ENCODE results near the gene SCAMP2.

Gene SCAMP2

DNA sequence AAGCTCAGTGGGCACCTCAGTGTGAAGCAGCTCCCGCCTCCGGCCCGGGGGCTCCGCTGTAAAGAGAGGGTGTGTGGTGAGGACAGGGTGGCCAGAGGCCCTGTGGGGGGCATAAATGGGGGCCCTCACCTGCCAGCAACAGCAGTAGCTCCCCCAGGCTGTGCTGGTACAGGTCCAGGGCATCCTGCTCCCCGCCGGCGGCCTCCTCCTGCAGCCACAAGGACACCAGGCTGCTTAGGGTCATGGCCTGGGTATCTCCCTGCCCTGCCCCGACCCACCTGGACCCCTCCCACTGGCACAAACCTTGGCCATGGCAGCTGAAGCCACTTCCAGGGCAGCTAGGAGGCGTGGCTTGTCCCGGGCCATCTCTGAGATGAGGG is 35.0 kb downstream of the SCAMP2 start:
- no peak for DNase-seq (ENCODE audit: low spot score)

DNA sequence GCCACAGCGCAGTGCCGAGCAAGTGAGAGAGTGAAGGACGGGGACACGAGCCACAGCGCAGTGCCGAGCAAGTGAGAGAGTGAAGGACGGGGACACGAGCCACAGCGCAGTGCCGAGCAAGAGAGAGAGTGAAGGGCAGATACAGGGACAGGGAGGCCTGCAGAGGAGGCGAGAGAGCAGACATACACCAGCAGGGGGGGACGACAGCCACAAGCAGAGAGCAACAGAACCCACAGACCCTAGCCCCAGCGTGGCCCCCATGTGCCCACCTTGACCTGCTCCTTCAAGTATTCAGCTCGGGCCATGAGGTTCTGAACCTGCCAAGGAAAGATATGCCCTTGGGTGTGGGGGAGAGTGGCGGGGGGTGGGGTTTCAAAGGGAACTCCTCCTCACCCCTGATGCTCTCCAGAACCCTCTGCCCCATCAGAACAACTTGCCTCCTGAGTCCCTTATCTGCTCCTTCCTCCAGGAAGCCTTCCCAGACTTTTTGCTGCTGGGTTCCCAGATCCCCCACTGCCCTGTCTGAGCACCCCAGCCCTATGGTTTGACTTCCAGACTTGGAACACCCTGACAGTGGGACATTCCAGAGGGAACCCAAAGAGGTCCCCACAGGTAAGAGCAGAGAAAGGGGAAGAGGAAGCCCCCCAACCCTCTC is 35.6 kb downstream of the SCAMP2 start:
- no peak for DNase-seq (ENCODE audit: low spot score)

DNA sequence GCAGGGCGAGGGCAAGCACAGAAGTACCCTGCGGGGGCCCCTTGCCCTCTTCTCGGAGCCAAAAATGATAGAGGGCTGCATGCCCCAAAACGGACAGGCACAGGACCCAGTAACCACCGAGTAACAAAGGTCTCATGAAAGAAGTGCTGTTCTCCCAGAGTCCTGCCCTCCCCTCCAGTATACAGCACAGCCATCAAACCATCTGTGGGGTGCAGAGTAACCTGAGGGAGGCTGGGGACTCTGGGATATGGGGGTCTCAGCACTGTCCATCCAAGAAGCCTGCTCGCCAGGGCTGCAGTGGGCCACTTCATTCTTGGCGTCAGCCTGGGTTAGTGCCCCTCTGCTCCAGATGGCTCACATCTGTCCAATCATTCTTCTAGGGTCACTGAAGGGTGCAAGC is 36.3 kb downstream of the SCAMP2 start:
- DNase-seq (ENCODE audit: low spot score) = no peak

- DNase-seq (ENCODE audit: low spot score) = peak; percentile 99
These were observed 37.8 kb downstream of the SCAMP2 start for GRCh38 chr15:74835312-74835823.

DNA sequence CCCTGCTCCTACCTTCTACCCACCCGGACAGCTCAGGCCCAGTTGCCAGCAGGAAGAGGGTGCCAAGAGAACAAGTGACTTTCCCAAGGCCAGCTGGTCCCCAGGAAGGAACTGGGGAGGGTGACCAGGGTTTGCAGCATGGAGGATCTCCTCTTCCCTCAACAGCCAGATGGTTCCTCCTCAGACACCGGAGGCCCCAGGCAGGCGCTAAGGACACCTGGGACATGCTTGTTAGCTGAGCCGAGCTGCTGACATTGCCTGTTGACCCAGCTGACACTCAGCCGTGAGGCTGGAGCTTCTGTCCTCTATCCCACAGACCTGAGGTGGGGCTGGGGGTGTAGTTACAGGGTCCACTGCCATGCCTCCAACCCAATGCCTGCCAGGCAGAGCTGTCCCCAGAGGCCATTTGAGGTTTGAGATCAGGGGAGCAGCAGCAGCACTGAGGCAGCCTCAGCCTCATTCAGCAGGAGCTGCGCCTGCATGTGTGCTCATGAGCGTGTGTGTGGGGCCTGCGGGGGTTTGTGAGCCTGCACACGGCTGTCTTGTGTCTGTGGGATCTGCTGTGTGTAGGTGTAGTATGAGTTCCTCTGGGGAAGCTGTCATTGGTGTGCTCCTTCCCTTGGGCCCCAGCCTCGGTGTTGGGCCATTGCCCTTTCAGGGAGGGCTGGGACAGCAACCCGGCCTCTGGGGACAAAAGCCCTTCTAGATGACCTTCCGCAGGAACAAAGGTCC is 39.6 kb downstream of the SCAMP2 start:
- DNase-seq (ENCODE audit: low spot score) = no peak

GRCh38 chr15:74832826-74833225 is 40.3 kb downstream of the SCAMP2 start:
- no peak for DNase-seq (ENCODE audit: low spot score)

DNA sequence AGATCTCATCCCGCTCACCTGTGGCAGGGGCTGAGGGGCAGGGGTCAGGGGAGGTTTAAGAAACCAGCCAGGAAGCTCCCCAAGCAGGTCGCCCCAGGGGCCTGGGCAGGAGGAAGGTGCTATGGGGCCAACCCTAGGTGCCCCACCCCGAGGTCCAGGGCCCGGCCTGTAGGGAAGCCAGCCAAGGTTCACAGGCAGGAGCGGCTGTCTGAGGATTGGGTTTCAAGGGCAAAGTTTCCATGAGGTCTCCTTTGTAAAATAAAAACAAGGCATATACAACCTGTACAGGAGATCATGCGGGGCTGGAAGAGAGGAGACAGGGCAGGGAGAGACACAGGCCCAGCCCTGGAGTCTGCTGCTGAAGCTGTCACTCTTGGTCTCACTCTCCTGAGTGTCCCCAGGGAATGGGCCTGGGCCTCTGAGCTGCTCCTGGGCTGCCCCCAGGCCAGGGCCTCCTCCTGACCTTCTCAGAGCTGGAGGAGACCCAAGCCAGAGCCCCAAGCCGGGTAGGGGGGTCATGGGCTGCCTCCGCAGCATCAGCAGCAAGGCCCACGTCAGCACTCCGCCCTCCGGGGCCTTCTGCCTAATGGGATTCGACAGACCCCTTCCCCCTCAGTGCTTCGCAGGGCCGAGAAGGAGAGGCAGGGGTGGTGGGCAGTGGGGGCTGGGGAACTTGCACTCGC is 41.2 kb downstream of the SCAMP2 start:
- DNase-seq (ENCODE audit: low spot score) = no peak

DNA sequence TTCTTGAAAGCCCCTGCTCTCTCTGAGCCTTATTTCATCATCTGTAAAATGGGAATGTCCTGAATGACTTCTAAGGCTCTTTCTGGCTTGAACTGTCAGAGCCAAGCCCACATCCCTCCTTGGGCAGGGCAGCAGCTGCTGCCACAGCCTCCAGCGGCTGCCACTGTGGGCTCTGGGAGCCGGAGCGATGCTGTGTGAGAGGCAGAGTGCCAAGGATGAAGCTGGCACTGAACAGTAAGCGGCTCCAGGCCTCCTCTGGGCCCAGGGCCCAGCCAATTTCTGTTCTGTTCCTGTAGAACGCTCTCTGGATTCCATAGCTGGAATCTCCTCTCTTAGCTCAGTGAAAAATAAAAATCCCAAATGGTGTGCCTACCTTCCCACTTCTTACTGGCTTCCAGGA is 42.3 kb downstream of the SCAMP2 start:
- DNase-seq (ENCODE audit: low spot score) = no peak

- DNase-seq (ENCODE audit: low spot score) = no peak
These were observed 43.2 kb downstream of the SCAMP2 start for GRCh38 chr15:74829991-74830390.

DNA sequence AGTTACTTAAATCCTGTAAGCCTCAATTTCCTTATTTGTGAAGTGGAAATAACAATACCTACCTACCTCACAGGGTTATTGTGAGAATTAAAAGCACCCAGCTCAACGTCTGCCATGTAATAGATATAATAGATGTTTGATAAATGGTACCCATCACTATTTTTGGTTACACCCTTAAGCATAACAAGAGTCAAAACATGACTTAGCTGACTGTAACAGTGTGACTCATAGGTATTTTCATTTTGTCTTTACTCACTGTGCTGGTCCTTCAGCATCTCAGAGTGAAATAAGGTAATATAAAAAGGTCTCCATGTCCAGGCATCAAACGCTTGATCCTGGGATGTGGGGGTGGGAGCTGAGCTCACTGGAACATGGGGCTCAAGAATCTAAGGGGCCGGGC is 43.7 kb downstream of the SCAMP2 start:
- DNase-seq (ENCODE audit: low spot score) = no peak

DNA sequence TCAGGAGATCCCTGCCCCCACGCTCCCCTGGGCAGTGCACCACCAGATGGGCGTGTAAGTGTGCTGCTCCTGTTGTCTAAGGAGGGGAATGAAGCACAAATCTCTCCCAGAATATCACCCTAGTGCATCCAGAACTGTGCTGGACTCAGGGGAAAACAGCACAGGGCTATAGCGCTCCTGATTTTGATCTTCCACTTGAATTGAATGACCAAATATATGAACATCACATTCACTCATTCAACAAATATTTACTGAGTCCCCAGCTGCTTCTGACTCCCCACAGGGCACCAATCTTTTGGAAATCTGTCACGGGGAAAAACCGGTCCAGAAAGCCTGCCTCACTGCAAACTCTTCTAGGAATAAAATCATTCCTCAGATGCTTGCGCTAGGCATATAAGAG is 44.3 kb downstream of the SCAMP2 start:
- DNase-seq (ENCODE audit: low spot score) = no peak

DNA sequence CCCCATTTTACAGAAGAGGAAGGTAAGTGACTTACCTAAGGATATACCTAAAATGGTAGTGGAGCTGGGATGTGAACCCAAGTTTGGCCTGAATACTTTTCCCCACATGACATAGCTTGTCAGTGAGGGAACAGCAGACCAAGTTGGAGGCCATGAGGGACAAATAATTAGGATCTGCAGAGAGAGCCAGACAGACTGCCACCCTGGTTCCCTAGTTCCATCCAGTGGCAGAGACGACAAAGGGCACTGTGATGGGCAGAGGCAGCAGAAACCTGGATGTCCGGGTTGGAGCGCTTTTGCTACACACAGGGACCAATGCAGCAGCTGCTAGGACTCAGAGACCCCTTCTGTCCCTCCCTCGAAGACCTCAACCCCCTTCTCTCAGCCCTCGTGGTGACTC is 45.6 kb downstream of the SCAMP2 start:
- no peak for DNase-seq (ENCODE audit: low spot score)

DNA sequence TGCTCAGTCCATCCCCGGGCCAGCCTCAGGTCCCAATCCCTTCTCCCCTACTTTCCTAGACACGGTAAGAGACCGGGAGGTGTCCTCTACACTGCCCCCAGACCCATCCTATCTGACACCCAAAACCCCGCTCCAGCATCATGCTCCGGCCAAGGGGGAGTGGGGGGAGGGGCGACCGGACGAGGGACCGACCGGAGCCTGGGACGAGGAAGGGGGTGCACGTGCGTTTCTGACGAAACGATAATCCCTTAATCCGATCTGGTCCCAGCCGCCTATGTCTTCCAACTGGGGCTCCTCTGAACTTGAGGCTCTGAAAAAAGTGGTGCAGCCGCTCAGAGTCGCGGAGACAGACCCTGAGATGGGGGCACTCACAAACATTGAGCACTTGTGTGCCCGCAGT is 46.2 kb downstream of the SCAMP2 start:
- no peak for DNase-seq (ENCODE audit: low spot score)

DNA sequence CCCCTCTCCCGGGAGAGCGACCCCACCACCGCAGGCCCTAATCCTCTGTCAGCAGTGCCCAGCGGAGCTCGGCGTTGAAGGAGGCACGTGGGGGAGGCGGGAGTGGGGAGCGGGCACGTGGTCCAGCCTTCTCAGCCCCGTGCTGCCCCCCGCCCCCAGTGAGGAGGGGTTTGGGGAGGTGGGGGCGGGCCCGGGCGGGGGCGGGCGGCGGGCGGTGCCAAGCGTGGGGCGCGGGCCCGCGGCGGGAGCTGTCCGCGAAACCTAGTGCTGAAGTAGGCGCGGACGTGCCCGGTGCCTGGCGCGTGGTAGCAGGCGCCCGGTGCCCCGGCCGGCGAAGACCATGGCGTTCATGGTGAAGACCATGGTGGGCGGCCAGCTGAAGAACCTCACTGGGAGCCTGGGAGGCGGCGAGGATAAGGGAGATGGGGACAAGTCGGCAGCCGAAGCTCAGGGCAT is 46.8 kb downstream of the SCAMP2 start, which contains the start of gene CPLX3:
Gene CPLX3 (plus strand): TSS at position 264 of the 456 bp plus-strand sequence. CDS start 77 bp downstream, at position 341.
- peak; percentile 74 for DNase-seq (ENCODE audit: low spot score)

GRCh38 chr15:74825866-74826265 is 47.3 kb downstream of the SCAMP2 start:
- DNase-seq (ENCODE audit: low spot score) = no peak

- no peak for DNase-seq (ENCODE audit: low spot score)
These were observed 48.2 kb downstream of the SCAMP2 start for GRCh38 chr15:74824976-74825375.

- no peak for DNase-seq (ENCODE audit: low spot score)
These were observed 49.8 kb downstream of the SCAMP2 start for GRCh38 chr15:74823324-74823723.

- no peak for DNase-seq (ENCODE audit: low spot score)
These were observed 50.9 kb downstream of the SCAMP2 start for GRCh38 chr15:74822233-74822632.

- no peak for DNase-seq (ENCODE audit: low spot score)
These were observed 51.4 kb downstream of the SCAMP2 start for GRCh38 chr15:74821790-74822158.

DNA sequence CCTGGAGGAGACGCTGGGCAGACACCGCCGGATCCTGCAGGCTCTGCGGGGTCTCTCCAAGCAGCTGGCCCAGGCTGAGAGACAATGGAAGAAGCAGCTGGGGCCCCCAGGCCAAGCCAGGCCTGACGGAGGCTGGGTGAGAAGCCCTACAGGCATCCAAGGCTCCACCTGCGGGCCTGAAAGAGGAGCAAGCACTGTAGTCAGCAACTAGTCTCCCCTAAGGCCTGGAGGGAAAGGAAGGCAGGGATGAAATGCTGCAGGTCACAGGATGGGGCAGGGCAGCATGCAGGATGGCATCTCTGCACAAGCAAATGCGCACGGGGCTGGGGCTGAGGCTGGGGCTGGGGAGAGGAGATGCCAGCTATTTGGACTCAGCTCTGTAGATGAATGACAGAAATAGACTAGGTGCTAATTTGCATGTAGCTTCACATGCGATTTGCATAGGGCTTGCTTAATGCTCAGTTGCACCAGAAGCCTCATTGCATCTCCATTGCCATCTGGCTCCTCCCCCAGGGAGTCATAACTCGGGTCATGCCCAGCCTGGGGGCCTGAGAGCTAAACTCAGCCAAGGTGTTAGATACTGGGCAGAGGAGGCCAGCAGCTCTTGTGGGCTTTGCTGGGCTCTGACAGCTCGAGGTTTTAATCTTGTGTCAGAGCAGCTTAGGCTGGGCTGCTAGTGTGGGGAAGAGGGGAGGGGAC is 51.9 kb downstream of the SCAMP2 start:
- DNase-seq (ENCODE audit: low spot score) = no peak

DNA sequence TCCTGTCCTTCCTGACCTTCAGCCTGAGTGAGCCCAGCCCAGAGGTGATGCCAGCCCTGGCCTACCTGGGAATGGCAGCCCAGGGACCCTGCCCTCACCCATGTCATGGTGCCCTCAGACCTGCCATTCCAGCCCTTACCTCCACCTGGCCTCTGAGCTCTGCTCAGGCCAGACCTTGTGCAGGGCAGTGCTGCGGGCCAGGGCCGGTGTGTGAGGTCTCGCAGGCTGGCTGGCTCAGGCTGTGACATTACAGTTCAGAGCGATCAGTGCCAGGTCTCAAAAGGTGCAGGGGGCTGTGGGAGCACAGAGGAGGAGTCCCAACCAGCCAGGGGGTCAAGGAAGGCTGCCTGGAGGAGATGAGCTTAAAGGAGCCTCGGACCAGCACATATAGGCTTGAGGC is 53.1 kb downstream of the SCAMP2 start:
- DNase-seq (ENCODE audit: low spot score) = no peak

- DNase-seq (ENCODE audit: low spot score) = peak; percentile 71
These were observed 55.8 kb downstream of the SCAMP2 start for GRCh38 chr15:74817370-74817737.
